Epidermal melanocyte (primary cell): ENCODE measurements around the gene SEMA6A.

Experiments used
- DNase-seq: peaks from one replicate; pipeline ENCODE4 v3.0.0; 2011; ENCODE audit warnings: low spot score; ENCODE audit not compliant: insufficient read length

Gene SEMA6A

DNA sequence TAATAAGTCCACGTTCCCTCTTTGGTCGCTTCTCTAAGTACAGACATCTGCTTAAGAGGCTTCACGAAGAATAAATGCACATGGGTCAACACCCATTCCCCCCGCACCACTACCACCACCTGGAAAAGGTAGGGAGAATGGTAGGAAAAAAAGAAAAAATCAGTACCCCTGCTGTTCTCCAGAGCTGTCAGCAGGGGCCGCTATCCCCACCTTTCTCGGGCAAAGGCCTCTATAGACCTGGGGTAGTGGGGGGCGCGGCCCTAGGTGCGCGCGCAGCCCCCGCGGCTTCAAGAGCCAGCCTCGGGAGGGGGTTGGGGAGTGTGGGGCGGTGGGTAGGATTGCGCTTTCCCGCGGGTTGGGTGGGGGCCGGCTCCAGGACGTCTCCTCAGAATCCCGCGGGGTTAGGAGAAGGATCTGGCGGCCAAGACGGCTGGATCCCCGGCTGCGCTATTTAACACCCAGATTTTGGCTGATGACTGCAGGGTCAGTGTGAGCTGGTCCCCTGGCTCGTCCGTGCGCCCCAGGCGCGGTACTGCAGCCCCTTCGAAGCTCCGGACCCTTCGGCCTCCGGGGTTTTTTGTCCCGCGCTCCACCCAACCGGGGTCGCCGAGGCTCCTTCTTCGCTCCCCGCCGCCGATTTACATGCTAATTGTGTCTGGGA, 1.6 kb upstream of the SEMA6A start:
- DNase-seq = peak; percentile 74

DNA sequence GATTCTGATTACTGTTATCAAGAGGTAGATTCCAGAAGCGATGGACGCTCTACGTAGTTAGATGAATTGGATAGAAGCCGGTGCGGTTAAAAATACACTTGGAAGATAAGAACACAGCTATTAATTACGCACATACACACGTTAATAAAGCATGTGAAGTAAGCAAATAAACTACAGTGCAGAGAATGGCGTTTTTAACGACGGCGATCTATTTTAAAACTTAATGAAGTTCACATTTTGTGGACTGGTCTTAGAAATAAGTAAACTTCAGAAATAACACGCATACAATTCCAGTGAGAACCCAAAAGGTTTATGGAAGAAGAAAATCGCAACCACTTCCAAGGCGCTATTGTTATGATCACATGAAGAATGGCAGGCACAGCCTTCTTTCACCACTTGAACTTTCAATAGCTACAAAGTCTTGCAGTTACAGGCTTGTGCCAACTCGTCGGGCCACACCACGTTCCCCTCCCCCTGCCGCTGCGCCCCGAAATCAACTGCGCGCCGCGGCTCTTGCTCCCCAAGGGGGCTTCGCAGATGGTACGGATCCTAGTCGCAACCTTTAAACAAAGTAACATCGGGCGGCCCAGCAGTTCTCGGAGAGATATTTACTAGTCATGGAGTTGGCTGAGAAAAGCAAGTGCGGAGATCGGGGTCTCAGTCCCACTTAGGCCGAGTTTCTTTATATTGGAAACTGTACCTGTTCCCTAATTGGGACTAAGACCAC, 866 bp upstream of the SEMA6A start:
- DNase-seq = no peak

DNA sequence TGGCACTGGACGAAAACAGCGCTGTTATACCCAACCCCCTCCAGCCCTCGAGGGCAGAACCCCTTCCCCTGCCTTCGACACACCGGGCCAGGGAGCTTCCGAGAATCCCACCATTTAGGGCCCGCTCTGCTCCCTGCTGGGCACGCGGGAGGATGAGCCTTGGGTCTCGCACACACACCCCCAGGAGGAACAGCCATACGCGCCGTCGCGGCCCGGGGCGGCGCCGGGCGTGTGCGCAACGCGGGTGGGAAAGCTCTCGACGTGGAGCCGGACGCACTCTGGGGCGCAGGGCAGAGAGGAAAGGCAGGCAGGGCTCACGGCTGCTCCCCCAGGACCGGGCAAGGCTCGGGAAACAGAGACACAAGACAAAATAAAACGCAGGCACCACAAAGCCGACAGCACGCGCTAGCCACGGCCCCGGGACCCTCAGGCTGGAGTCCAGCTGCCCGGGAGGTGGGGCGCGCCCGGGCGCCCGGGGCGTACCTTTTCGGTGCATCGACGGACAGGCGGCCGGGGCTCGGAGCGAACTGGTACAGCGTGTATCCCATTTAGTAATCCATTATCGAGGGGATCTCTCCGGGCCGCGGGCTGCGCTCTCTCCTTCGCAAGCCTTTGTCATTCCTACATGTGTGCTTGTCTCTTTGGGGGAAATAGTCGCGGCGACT, 789 bp downstream of the SEMA6A start:
- DNase-seq = no peak

- no peak for DNase-seq
These were observed 1.3 kb downstream of the SEMA6A start for GRCh38 chr5:116573279-116573701.

- no peak for DNase-seq
These were observed 2.0 kb downstream of the SEMA6A start for GRCh38 chr5:116572350-116573278.

GRCh38 chr5:116571568-116572349, 2.9 kb downstream of the SEMA6A start:
- no peak for DNase-seq

DNA sequence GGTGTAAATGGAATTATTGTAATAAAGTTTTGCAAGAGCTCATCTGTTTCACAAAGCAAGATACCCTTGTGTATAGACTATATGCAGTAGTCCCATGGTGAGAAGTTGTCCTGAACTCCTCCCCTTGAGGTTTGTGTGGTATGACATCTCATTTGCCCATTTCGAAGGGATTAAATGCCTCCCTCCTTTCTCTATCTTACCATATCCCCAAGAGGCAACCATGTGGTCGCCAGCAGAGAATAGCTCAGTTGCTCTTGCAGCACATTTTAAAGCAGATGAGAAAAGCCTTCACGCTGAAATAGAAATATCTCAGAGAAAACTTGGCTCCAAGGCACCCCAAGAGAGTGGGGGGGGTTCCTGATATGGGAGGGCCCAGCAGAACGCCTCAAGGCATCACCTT, 4.6 kb downstream of the SEMA6A start:
- DNase-seq = no peak

- DNase-seq = no peak
These were observed 7.5 kb downstream of the SEMA6A start for GRCh38 chr5:116567106-116567505.

- no peak for DNase-seq
These were observed 8.4 kb downstream of the SEMA6A start for GRCh38 chr5:116566251-116566650.

GRCh38 chr5:116564756-116565490, 9.7 kb downstream of the SEMA6A start:
- DNase-seq = no peak

GRCh38 chr5:116564312-116564711, 10.3 kb downstream of the SEMA6A start:
- no peak for DNase-seq

DNA sequence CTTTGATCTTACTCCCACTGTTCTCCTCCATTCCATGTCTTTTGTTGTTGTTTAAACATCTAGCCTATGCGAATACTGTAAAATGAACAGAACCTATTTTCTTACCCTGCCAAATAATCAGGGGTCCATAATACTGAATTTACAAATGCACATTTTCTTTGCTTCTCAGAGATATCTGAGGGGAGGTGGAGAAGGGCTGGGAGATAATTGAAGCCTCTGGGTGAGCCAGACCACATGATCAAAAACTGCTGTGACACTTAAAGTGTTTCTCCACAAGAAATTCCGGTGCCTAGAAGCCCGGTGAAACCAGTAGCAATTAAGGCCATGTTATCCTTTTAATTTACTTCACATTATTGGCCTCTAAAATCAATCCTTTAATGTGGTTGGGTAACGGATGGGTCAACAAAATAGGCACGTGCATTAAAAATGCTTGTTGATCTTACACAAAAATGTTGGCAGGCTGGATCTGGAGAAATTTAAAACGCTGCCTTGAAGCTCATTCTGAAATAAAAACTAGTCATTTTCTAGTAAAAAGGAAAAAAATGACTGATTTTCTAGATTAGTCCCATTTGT, 10.8 kb downstream of the SEMA6A start:
- DNase-seq = no peak

- DNase-seq = no peak
These were observed 12.0 kb downstream of the SEMA6A start for GRCh38 chr5:116562669-116563068.

GRCh38 chr5:116561658-116562057, 13.0 kb downstream of the SEMA6A start:
- no peak for DNase-seq

DNA sequence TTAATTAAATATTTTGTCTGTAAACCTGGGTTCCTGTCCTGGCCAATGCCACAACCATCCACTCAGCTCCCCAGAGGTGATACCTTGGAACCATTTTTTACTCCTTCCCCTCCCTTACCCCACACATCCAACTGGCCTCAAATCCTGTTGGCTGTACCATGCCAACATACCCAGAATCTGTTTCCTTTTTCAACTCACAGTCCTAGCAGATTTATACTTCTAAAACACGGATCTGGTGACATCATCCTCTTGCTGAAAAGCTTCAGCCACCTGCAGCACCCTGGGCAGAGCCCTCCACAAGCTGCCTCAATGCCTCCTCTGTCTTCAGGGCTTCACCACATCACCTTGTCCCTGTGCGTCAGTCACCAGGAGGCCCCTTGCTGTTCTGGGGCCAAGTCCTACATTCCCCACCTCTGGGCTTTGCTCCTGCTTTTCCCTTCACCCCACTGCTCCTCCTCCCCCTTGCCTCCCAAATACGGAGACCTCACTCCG, 14.9 kb downstream of the SEMA6A start:
- no peak for DNase-seq

DNA sequence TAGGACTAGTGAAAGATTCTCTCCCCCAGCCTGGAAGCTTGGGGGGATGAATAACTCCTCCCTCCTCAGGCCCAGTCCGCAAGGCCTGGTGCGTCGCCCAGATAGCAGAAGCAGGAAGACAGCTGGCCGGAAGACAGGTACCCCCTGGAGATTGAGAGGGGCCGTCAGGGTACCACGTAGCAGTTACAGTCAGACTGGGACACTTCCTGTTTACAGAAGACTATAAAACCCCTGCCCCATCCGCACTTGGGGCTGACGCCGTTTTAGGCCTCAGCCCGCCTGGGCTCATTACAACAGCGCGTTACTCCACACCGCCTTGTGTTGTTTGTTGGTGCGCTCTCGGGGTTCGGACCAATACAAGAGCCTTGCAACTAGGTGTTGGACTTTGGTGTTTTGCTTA, 15.4 kb downstream of the SEMA6A start:
- DNase-seq = no peak

GRCh38 chr5:116557669-116558271, 16.9 kb downstream of the SEMA6A start:
- DNase-seq = no peak

DNA sequence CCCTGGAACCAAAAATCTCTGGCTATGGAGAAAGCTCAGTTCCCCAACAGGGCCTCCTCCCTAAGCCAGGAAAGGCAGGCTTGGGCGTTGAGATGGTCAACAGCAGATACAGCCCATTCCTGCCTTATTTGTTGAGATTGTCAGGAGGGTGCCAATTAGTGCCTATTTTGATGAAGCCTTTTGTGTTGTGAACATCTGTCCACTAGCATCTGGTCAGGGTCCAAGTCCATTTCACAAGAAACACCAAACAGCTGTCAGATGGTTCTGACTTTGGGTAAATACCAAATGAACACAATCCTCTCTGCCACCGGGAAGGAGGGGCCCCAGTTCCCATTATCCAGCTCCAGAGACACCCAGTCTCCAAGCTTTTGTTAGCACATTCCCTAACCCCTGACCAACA, 19.9 kb downstream of the SEMA6A start:
- no peak for DNase-seq

DNA sequence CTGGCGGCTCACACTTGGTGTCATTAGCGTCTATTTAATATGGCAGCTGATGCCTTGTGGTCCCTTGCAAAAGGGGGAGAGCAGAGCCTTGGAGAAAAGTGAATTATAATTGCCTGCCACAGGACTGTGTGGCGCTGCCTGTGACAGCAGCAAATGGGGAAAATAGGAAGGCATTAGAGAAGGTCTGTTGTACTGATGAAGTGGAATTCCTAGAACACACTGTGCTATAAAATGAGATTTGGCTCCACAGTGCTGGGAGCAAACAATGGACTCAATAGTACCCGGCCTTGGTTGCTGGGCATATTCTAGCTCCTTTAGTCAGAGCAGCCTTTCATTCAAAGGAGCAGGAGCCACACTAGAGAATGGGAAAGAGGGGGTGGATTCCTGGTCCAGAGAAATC, 21.3 kb downstream of the SEMA6A start:
- no peak for DNase-seq
